HG02571 (cell line): Measurements from ENCODE around the gene SLC25A21.
"Not testable (repeated sequence)": the region's sequence is repeated elsewhere in the genome, so short reads cannot be mapped to it uniquely, and the experiment has no call there.

ENCODE experiments used
- ATAC-seq: cut with Tn5 transposase; IDR thresholded peaks from one replicate; pipeline ENCODE4 v1.9.1; 2021; ENCODE audit warnings: mild to moderate bottlenecking, moderate library complexity; ENCODE audit not compliant: unreplicated experiment

Gene SLC25A21

GRCh38 chr14:37187294-37187693, 14.9 kb upstream of the SLC25A21 start:
- no peak for ATAC-seq

- ATAC-seq, result no peak
These were observed 14.5 kb upstream of the SLC25A21 start for GRCh38 chr14:37186865-37187264.

- ATAC-seq, result no peak
These were observed 13.3 kb upstream of the SLC25A21 start for GRCh38 chr14:37185670-37186069.

GRCh38 chr14:37184520-37184919, 12.1 kb upstream of the SLC25A21 start:
- not testable (repeated sequence) for ATAC-seq

- no peak for ATAC-seq
These were observed 9.0 kb upstream of the SLC25A21 start for GRCh38 chr14:37181441-37181840.

- not testable (repeated sequence) for ATAC-seq
These were observed 8.5 kb upstream of the SLC25A21 start for GRCh38 chr14:37180886-37181285.

- no peak for ATAC-seq
These were observed 7.6 kb upstream of the SLC25A21 start for GRCh38 chr14:37179896-37180502.

GRCh38 chr14:37172936-37173614, 669 bp upstream of the SLC25A21 start:
- ATAC-seq, result no peak

- no peak for ATAC-seq
These were observed 755 bp downstream of the SLC25A21 start for GRCh38 chr14:37171678-37172023.

GRCh38 chr14:37170993-37171392, 1.4 kb downstream of the SLC25A21 start:
- no peak for ATAC-seq

GRCh38 chr14:37170237-37170636, 2.2 kb downstream of the SLC25A21 start:
- ATAC-seq, result no peak

- ATAC-seq, result no peak
These were observed 3.7 kb downstream of the SLC25A21 start for GRCh38 chr14:37168721-37169120.

GRCh38 chr14:37167151-37168047, 5.0 kb downstream of the SLC25A21 start:
- ATAC-seq, result no peak

- no peak for ATAC-seq
These were observed 6.6 kb downstream of the SLC25A21 start for GRCh38 chr14:37165794-37166193.

GRCh38 chr14:37162307-37162706, 10.1 kb downstream of the SLC25A21 start:
- ATAC-seq, result not testable (repeated sequence)

GRCh38 chr14:37157987-37158386, 14.4 kb downstream of the SLC25A21 start:
- ATAC-seq, result no peak

- no peak for ATAC-seq
These were observed 18.9 kb downstream of the SLC25A21 start for GRCh38 chr14:37153483-37153882.

- ATAC-seq, result no peak
These were observed 19.4 kb downstream of the SLC25A21 start for GRCh38 chr14:37153005-37153404.

GRCh38 chr14:37150414-37150813, 22.0 kb downstream of the SLC25A21 start:
- ATAC-seq, result no peak

- ATAC-seq, result no peak
These were observed 25.0 kb downstream of the SLC25A21 start for GRCh38 chr14:37147310-37147880.

GRCh38 chr14:37146438-37146837, 26.0 kb downstream of the SLC25A21 start:
- ATAC-seq, result not testable (repeated sequence)
